NT2/D1 (cell line): ENCODE measurements around the gene CTSF.

Source experiments
- SUZ12 ChIP-seq: IDR thresholded peaks from 2 replicates; pipeline ENCODE4 v1.6.1; 2011; ENCODE audit not compliant: insufficient read length, insufficient read depth; ENCODE audit errors: extremely low read depth
- YY1 ChIP-seq: IDR thresholded peaks from 2 replicates; pipeline ENCODE4 v1.6.1; 2011; ENCODE audit not compliant: insufficient read length, insufficient read depth
- ZNF274 ChIP-seq: IDR thresholded peaks from 2 replicates; pipeline ENCODE4 v1.6.1; 2011; ENCODE audit warnings: mild to moderate bottlenecking, low read depth, low read length

DNA sequence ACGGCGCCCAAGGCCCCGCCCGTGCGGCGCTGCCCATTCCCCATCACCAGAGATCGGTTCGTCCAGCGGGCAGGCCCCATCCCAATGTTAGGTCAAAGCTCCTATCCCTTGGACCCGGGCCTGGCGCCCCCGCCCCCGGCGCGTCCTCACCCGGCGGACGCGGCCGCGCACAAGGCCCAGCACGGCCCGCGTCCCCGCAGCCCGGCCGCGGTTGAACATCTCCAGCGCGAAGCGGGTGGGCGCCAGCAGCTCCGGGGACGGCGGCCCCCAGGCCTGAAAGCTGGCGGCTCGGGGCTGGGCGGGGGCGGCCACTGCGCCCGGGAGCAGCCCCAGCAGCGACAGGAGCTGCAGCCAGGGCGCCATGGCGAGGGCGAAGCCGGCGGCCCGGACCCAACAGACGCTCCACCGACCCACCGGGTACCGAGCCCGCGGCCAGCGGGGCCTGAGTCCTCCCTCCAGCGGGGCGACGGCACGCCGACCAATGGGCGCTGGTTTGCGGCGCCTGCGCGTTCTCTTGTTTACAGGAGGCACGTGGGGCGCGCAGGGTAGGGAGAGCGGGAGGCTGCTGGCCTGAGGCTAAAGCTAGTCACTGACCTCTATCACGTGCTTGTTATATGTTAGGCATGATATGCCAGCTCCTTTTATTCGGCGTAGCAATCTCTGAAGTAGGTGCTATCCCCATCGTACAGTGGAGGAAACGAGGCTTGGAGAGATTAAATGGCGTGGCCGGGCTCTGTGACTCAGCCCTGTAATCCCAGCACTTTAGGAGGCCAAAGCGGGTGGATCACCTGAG, at the start of gene CTSF:
- no peak for TF ChIP-seq ZNF274
- TF ChIP-seq YY1 = no peak
- no peak for TF ChIP-seq SUZ12
